Ishikawa (cell line): ENCODE results near the gene PIAS4.
A peak's percentile ranks its signal among the peaks of the same experiment; 100 is the strongest.

Experiments
- CEBPB ChIP-seq: IDR thresholded peaks from 2 replicates; pipeline ENCODE4 v1.6.1; 2012
- CREB1 ChIP-seq: IDR thresholded peaks from 2 replicates; pipeline ENCODE4 v1.6.1; 2012; ENCODE audit warnings: low read depth
- EGR1 ChIP-seq: IDR thresholded peaks from 2 replicates; pipeline ENCODE4 v1.6.1; 2012
- EP300 ChIP-seq: IDR thresholded peaks from 2 replicates; pipeline ENCODE4 v1.6.1; 2012; ENCODE audit warnings: borderline replicate concordance
- FOXM1 ChIP-seq: IDR thresholded peaks from 2 replicates; pipeline ENCODE4 v1.6.1; 2012; ENCODE audit warnings: low read depth, borderline replicate concordance
- MAX ChIP-seq: IDR thresholded peaks from 2 replicates; pipeline ENCODE4 v1.6.1; 2012
- NFIC ChIP-seq: IDR thresholded peaks from 2 replicates; pipeline ENCODE4 v1.6.1; 2012
- RAD21 ChIP-seq: IDR thresholded peaks from 2 replicates; pipeline ENCODE4 v1.6.1; 2012; ENCODE audit warnings: low read depth
- TAF1 ChIP-seq: IDR thresholded peaks from 2 replicates; pipeline ENCODE4 v1.6.1; 2012; ENCODE audit warnings: low read depth, mild to moderate bottlenecking
- TCF12 ChIP-seq: IDR thresholded peaks from 2 replicates; pipeline ENCODE4 v1.6.1; 2012; ENCODE audit warnings: low read depth
- TEAD4 ChIP-seq: IDR thresholded peaks from 2 replicates; pipeline ENCODE4 v1.6.1; 2012
- USF1 ChIP-seq: IDR thresholded peaks from 2 replicates; pipeline ENCODE4 v1.6.1; 2012
- YY1 ChIP-seq: IDR thresholded peaks from 2 replicates; pipeline ENCODE4 v1.6.1; 2012; ENCODE audit warnings: low read depth
- ZBTB7A ChIP-seq: IDR thresholded peaks from 2 replicates; pipeline ENCODE4 v1.6.1; 2012; ENCODE audit warnings: low read depth
- TF ChIP-seq, protein P1 (sequence below): IDR thresholded peaks from 2 replicates; pipeline ENCODE4 v1.6.1; 2012; ENCODE audit warnings: low read depth, mild to moderate bottlenecking

PIAS4 gene

DNA sequence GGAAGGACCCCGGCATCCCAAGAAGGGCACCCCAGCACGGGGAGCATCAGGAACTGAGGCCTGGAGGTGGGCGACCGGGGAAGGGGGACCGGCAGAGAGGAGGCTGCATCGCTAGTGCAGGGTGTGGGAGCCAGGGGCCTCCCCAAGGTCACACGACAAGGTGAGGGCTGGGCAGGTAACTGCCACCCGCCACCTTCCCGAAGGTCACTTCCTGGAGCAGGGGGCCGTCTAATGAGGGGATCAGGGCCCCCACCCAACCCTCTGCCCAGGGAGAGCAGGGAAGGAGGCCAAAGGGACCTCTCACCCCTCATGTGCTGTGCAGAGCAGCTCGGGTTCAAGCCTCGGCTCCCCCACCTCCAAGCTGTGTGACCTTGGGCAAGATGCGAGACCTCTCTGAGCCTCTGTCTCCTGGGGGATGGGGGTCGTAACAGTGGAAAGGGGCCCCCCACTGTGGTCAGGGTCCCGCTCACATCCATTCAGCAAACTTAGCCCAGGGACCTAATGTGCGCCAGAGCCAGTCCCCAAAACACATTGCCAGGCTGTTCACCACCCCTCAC is 53.2 kb downstream of the PIAS4 start:
- TF ChIP-seq EGR1 (no peak), NFIC (no peak)

GRCh38 chr19:4061178-4061682 is 53.7 kb downstream of the PIAS4 start:
- TF ChIP-seq EGR1: no peak
- TF ChIP-seq TEAD4: peak; percentile 50; the same call in 1 of the 2 replicates
- 0 out of 2 replicates have a peak, but pooled peaks have one; percentile 9 for TF ChIP-seq TAF1
- no peak for TF ChIP-seq CREB1
- TF ChIP-seq CEBPB: peak; percentile 68
- no peak; the same call in 1 of the 2 replicates for TF ChIP-seq EP300
- TF ChIP-seq YY1: peak; percentile 62
- no peak for TF ChIP-seq ZBTB7A
- peak; percentile 33; the same call in 1 of the 2 replicates for TF ChIP-seq NFIC
- TF ChIP-seq TCF12: peak; percentile 37; the same call in 1 of the 2 replicates
- no peak for TF ChIP-seq USF1
- TF ChIP-seq FOXM1: no peak

- no peak for TF ChIP-seq TAF1
- TF ChIP-seq YY1: 0 out of 2 replicates have a peak, but pooled peaks have one; percentile 1
Measured at GRCh38 chr19:4061683-4062418, 54.3 kb downstream of the PIAS4 start.

DNA sequence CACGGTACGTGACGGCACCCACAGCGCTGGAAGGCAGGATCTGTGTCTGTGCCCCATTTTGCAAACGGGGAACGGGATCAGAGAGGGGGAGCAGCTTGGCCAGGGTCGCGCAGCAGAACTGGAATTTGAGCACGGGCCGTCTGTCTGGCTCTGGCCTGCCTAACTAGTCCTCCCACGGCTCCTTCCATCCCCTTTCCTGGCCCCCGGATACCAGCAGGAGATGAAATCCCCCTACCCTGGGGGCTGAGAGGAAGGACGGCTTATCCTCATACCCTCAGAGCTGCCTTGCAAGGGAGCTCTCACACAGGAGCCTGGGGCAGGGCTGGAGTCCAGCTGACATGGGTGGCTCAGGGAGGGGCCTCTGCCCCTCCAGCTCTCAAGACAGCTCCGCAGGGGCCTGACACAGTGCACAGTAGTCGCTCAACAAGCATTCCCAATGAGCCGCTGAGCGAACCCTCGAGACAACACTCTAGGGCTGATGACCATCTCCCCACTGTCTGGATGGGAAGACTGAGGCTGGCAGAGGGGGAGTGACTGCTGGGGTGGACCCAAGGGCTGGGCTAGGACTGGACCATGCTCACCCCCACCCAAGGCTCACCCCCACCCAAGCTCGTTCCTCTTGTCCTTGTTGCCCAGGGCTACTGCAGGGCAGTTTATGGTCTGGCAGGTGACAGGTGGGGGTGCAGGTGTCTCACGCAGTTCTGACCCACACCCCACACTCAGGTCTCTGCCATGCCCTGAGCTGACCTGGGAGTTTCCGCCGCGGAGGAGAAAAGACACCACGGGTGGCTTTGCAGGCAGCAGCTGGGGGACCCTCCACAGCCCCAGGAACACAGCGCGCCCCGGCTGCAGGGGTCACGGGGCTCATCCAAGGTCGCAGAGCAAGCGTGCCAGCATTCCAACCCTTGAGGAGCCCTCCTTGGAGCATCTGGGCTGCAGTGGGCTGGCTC is 55.2 kb downstream of the PIAS4 start:
- TF ChIP-seq TAF1 (no peak), CREB1 (no peak), USF1 (no peak), EP300 (no peak), TCF12 (no peak), YY1 (no peak), EGR1 (no peak), NFIC (no peak), TEAD4 (no peak), FOXM1 (no peak), RAD21 (no peak)
- TF ChIP-seq, protein P1, sequence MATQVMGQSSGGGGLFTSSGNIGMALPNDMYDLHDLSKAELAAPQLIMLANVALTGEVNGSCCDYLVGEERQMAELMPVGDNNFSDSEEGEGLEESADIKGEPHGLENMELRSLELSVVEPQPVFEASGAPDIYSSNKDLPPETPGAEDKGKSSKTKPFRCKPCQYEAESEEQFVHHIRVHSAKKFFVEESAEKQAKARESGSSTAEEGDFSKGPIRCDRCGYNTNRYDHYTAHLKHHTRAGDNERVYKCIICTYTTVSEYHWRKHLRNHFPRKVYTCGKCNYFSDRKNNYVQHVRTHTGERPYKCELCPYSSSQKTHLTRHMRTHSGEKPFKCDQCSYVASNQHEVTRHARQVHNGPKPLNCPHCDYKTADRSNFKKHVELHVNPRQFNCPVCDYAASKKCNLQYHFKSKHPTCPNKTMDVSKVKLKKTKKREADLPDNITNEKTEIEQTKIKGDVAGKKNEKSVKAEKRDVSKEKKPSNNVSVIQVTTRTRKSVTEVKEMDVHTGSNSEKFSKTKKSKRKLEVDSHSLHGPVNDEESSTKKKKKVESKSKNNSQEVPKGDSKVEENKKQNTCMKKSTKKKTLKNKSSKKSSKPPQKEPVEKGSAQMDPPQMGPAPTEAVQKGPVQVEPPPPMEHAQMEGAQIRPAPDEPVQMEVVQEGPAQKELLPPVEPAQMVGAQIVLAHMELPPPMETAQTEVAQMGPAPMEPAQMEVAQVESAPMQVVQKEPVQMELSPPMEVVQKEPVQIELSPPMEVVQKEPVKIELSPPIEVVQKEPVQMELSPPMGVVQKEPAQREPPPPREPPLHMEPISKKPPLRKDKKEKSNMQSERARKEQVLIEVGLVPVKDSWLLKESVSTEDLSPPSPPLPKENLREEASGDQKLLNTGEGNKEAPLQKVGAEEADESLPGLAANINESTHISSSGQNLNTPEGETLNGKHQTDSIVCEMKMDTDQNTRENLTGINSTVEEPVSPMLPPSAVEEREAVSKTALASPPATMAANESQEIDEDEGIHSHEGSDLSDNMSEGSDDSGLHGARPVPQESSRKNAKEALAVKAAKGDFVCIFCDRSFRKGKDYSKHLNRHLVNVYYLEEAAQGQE: no peak

DNA sequence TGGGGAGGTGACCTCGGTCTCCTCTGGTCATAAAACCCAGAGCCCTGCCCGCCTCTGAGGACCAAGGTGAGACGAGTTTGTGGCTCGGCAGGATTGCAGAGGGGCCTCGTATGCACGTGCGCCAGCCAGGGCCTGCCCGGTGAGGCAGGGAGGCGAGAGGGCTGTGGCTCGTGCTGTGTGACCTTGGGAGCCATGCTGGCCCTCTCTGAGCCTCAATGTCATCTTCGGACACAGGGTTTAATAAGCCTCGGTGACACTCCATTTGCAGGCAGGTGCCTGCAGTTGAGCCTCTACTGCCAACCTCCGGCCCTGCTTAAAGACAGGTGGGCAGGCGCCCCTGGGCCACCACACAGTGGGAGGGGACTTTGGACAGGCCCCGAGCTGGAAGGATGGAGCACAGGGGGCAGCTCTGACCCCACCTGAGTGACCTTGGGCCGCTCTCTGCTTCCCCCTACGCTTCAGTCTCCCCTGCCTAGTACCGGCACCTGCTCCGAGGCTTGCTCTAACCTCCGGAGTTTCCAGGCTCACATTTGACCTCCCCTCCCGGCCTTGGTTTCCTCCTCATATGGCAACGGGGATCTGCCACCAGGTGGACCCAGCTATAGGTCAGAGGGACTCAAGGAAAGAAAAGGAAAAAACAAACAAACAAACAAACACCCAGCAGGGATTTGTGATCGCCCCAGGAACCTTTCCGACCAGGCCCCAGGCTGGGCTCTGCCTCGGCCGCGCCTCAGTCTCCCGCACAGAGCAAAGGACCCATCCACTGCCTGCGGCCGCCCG is 56.0 kb downstream of the PIAS4 start:
- TF ChIP-seq TAF1 (no peak), ZBTB7A (no peak), CREB1 (no peak)

DNA sequence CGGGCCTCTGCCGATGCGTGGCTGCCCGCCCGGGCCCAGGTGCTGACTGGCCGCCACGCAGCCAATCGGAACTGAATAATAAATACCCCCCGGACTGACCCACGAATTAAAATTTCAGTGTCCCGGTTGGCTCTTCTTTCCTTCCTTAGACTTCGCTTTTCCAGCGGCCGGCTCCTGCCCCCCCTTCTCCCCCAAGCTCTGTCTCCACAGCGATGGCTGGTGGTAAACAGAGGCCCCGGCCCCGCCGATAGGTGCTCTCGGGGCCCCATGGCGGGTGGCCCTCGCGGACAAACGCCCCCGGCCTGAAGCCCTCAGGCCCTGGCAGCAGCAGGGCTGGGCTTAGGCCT is 56.6 kb downstream of the PIAS4 start:
- 0 out of 2 replicates have a peak, but pooled peaks have one; percentile 18 for TF ChIP-seq EGR1
- no peak for TF ChIP-seq TCF12

GRCh38 chr19:4064496-4065260 is 57.1 kb downstream of the PIAS4 start:
- TF ChIP-seq ZBTB7A: peak; percentile 54; the same call in 1 of the 2 replicates
- 0 out of 2 replicates have a peak, but pooled peaks have one; percentile 12 for TF ChIP-seq TAF1
- TF ChIP-seq TCF12: no peak
- peak; percentile 86 for TF ChIP-seq MAX
- no peak; the same call in 1 of the 2 replicates for TF ChIP-seq USF1
